ENCODE measurements around the gene SIL1. TPM values are rescaled to one million over a fixed set of nuclear protein-coding genes. Genes with fewer than 3 reads are reported as not detected.

SIL1 gene
- total and polyA plus RNA-seq, 9 of the 15 experiments (the other 6 are each of a cell fraction or from before 2014, with no cell fraction given), result 1.3 to 30.5 (median 18.1) TPM

GRCh38 chr5:139182528-139183296 is 15.5 kb downstream of the SIL1 start:
- ChIA-PET CTCF (ENCODE audit: low intra/inter-chr PET ratio) (no interaction called here), POLR2A (no interaction called here)
- BruUV-seq (replicated peaks), result no TSS peak
- WGBS (ENCODE audit: insufficient coverage, low coverage, missing lambda C conversion rate), result 36% methylated on average over 4 of the region's 4 CpGs
- Histone ChIP-seq H3K27ac (ENCODE audit: extremely low read depth, low read depth, low read length) (no peak overlapping the region), H3K4me2 (ENCODE audit: insufficient read depth, low read length) (no peak overlapping the region), H4K20me1 (replicated peaks; ENCODE audit: control insufficient read depth, insufficient read depth, low read length) (peaks cover 31% of the 10 kb centered on the region), H2AFZ (ENCODE audit: low read depth, low read length) (no peak overlapping the region), H3K27me3 (ENCODE audit: control insufficient read depth in 2 of 2, insufficient read depth in 2 of 2, low read length in 2 of 2) (no peaks in the 10 kb centered on the region), H3K9me3 (replicated peaks; ENCODE audit: control insufficient read depth, insufficient read depth, low read depth, low read length) (no peaks in the 10 kb centered on the region), H3K4me1 (replicated peaks in 1 of 2; ENCODE audit: control insufficient read depth in 2 of 2, insufficient read depth in 2 of 2, low read length in 2 of 2) (peaks cover 14 to 18% of the 10 kb centered on the region in 2 experiments), H3K79me2 (ENCODE audit: control insufficient read depth, insufficient read depth, low read length) (peaks cover 13% of the 10 kb centered on the region; the same call in 1 of the 3 replicates), H3K4me3 (no peak overlapping the region), H3K9ac (ENCODE audit: insufficient read depth in 1 of 2, low read depth in 2 of 2, low read length in 2 of 2) (no peak overlapping the region), H3K36me3 (ENCODE audit: control insufficient read depth, insufficient read depth, low read length) (no peaks in the 10 kb centered on the region), H3K9me1 (ENCODE audit: control insufficient read depth, insufficient read depth, low read length) (no peaks in the 10 kb centered on the region)
- in situ Hi-C loops (cut with MboI) (no loop called here), intact Hi-C loops (cut with micrococcal nuclease) (no loop called here)
- DNase-seq (ENCODE audit: extremely low read depth in 1 of 4, low spot score in 3 of 4), result no peak
- ATAC-seq, result no peak
- TF ChIP-seq SPI1 (IDR thresholded peaks at IDR 0.05; ENCODE audit: borderline replicate concordance, low read depth, low read length), result peak; percentile 37; the same call in 1 of the 2 replicates
- TF ChIP-seq FOXP4 (CRISPR knock-in tag; IDR thresholded peaks at IDR 0.05; ENCODE audit: borderline replicate concordance), result no peak
- no peak for TF ChIP-seq YY1 (IDR thresholded peaks at IDR 0.05; ENCODE audit: borderline replicate concordance in 1 of 3, control insufficient read depth in 1 of 3, extremely low read depth in 1 of 3, insufficient read depth in 3 of 3, insufficient read length in 1 of 3, insufficient replicate concordance in 2 of 3, low read depth in 1 of 3, low read length in 2 of 3)
- TF ChIP-seq CTCF (IDR thresholded peaks at IDR 0.05 in 2 of 3, conservative IDR thresholded peaks at IDR 0.05 in 1 of 3; ENCODE audit: insufficient read depth in 2 of 3, low read depth in 1 of 3, low read length in 3 of 3), result no peak
- no peak for TF ChIP-seq ZNF41 (CRISPR knock-in tag; conservative IDR thresholded peaks at IDR 0.05)
- no peak for TF ChIP-seq ZNF280A (IDR thresholded peaks at IDR 0.05; ENCODE audit: low read depth, partially characterized antibody)
- TF ChIP-seq CEBPB (tag; IDR thresholded peaks at IDR 0.05), result no peak
- no peak for TF ChIP-seq SRSF1 (IDR thresholded peaks at IDR 0.05; ENCODE audit: low read depth, low read length)
- TF ChIP-seq, protein P1, sequence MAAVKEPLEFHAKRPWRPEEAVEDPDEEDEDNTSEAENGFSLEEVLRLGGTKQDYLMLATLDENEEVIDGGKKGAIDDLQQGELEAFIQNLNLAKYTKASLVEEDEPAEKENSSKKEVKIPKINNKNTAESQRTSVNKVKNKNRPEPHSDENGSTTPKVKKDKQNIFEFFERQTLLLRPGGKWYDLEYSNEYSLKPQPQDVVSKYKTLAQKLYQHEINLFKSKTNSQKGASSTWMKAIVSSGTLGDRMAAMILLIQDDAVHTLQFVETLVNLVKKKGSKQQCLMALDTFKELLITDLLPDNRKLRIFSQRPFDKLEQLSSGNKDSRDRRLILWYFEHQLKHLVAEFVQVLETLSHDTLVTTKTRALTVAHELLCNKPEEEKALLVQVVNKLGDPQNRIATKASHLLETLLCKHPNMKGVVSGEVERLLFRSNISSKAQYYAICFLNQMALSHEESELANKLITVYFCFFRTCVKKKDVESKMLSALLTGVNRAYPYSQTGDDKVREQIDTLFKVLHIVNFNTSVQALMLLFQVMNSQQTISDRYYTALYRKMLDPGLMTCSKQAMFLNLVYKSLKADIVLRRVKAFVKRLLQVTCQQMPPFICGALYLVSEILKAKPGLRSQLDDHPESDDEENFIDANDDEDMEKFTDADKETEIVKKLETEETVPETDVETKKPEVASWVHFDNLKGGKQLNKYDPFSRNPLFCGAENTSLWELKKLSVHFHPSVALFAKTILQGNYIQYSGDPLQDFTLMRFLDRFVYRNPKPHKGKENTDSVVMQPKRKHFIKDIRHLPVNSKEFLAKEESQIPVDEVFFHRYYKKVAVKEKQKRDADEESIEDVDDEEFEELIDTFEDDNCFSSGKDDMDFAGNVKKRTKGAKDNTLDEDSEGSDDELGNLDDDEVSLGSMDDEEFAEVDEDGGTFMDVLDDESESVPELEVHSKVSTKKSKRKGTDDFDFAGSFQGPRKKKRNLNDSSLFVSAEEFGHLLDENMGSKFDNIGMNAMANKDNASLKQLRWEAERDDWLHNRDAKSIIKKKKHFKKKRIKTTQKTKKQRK (IDR thresholded peaks at IDR 0.05; ENCODE audit: borderline replicate concordance, low read depth, low read length), result no peak
- FAIRE-seq, result no peak
